GM19372 (cell line): ENCODE data around the gene PER2.

Experiments used
- ATAC-seq: cut with Tn5 transposase; IDR thresholded peaks from one replicate; pipeline ENCODE4 v1.9.1; 2021; ENCODE audit warnings: mild to moderate bottlenecking, low read depth, moderate library complexity; ENCODE audit not compliant: unreplicated experiment

PER2 gene

DNA sequence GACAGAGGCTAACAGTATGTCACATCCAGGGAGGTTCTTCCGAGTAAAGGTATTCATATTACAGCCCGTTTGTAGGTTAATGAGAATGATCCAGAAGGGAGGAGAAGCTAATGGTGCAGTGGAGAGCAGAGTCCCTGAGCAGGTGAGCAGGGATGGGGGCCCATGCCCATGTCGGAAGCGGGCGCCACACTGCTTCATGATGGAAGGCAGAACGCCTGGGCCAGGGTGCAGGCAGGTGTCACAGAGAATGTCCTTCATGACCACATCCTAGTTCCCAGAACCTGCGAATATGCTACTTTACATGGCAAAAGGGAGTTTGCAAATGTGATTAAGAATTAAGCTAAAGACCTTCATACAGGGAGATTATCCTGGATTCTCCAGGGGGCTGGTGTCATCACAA is 52.6 kb downstream of the PER2 start:
- ATAC-seq: no peak

DNA sequence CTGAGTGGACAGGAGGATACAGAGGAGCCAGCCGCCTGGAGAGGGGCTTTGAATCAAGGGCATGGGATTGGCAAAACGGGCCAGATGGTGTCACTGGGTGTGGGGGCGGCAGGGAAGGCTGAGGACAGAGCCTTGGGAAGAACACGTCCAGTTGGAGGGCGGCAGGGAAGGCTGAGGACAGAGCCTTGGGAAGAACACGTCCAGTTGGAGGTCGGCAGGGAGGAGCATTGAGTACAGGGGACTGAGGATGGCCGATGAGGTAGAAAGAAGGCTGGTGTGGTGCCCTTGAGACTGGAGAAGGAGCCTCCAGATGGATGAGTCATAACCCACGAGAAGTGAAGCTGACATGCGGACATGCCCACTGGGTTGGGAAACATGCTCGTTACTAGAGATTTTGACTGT is 53.1 kb downstream of the PER2 start:
- ATAC-seq: no peak

DNA sequence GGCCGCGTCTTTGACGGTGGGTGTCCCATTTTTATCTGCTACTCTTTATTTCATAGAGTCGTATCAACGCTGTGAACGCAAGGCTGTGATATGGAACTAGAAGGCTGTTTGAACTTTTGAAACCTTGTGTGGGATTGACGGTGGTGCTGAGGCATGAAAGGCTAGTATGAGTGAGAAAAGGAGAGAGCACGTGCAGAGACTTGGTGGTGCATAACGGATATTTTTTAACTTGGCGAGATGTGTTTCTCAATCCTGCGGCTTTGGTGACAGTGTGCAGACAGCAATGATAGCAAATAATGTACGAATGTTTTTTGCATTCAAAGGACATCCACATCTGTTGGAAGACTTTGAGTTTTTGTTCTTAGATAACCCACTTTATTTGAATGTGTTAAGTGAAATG is 54.8 kb downstream of the PER2 start:
- ATAC-seq: no peak

DNA sequence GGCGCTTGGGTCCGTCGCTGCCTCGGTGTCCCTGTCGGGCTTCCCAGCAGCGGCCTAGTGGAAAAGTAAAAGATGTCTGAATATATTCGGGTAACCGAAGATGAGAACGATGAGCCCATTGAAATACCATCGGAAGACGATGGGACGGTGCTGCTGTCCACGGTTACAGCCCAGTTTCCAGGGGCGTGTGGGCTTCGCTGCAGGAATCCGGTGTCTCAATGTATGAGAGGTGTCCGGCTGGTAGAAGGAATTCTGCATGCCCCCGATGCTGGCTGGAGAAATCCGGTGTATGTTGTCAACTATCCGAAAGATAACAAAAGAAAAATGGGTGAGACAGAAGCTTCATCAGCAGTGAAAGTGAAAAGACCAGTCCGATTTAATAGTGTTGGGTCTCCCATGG is 56.6 kb downstream of the PER2 start:
- ATAC-seq: no peak

DNA sequence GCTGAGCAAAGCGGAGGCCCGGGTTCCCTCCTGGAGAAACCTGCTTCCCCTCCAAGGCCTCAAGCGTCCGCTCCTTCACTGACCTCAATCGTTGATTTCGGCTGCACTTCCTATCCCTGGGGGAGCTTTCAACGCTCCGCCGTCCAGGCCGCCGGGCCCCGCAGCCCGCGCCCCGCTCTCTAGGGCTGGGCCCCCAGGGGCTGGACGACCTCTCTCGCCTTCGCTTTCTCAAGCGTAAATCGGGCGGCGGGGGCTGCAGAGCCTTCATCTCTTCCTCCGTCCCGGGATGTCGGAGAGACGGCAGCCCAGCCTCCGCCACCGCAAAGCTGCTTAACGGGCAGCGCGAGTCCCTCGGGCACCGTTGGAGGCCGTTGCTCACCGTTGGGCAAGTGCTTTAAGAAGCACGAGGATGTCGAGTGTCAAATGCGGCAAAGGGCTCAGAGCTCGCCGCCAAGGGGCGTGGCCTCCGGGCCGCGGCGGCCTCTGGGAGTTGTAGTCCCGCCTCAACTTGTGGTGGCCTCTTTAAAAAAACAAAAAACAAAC is 57.1 kb downstream of the PER2 start:
- peak; percentile 74 for ATAC-seq

DNA sequence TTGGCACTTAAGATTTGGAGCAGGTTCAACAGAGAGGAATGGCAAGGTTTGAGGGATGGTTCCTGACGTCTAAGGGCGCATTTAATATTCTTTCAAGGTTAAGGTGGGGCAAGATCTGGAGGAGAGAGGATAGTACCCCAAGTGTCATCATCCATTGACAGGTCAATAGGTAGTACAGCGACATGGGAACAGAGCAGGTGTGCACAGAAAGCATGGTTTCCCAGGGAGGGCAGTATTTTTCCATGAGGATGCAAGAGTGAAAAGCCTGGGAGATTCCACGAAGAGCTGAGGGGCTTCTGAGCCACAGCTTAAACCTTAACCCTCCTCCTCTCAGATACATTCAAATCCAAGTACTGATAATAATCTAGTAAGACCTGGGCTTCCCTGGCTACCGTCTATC is 57.7 kb downstream of the PER2 start:
- ATAC-seq: no peak

DNA sequence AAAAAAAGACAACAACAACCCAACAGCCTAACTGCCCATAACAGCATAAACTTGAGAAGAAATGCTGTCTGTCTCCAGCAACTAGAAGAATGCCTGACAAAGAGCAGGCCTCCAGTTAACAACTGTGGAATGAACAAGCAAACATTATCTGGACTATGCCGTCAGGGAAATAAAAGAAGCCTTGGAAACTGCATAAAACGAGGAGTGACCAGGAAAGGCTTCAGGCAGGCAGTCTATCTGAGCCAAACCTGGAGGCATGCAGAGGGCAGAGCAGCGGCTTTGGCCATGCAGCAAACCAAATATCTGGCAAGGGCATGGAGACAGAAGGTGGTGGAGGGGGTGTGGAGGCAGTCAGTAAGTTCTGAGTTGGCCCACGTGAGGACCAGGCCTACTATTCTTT is 59.7 kb downstream of the PER2 start:
- ATAC-seq: no peak

DNA sequence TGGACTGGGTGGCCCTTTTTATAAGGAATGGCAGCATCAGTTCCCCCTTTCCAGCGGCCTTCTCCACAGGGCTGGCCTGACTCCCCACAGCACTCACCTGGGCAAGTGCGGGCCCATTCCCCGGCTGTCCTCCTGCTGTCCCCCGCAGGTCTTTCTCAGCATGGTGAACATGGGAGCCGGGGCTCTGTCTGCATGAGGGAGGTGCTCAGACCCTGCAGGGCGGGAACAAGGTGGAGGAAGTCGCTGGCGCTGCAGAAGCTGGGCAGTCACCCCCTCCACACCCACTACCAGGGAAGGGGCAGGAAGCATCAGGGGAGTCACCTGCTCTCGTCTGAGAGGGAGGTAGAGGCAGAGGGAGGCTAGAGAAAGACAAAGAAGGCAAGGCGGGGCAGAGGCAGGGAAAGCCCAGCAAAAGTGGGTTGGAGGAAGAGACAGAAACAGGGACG is 60.8 kb downstream of the PER2 start:
- no peak for ATAC-seq

DNA sequence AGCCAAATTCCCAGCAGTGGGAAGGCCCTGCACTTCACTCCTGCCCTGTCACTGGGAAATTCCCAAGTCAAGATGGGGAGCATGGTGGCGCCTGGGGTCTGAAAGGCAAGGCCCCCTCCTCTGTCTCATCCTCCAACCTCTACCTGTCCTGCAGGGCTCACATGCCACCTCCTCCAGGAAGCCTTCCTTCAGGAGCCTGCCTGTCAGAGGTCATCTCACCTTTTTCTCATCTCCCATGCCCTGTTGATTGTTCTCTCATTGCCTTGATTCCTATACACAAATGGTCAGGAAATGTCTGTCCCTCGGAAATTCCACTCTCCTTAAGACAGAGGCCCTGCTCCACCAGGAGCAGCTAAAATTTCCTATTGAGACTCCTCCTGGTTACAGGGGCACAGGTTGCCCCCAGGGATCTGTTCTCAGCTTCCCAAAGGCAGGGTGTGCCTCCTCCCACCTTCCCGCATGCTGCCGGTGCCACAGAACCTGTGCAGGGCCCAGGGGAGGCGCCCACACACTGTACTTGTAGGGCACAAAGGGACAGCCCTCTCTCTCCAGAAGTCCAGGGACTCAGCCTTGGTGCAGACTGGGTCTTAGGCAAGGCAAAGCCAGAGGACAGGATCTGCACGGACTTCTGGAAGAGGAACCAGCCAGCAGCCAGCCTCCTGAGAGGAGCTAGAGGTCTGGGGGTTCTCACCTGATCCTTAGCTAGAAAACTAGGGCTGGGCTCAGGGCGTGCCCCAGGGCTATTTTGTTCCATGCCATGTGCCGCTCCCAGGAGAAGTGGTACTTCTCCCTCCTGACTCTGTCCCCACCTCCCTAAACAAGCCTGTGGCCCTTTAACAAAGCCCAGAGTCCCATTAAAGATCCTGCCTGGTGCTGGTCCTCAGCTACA is 61.5 kb downstream of the PER2 start:
- no peak for ATAC-seq

DNA sequence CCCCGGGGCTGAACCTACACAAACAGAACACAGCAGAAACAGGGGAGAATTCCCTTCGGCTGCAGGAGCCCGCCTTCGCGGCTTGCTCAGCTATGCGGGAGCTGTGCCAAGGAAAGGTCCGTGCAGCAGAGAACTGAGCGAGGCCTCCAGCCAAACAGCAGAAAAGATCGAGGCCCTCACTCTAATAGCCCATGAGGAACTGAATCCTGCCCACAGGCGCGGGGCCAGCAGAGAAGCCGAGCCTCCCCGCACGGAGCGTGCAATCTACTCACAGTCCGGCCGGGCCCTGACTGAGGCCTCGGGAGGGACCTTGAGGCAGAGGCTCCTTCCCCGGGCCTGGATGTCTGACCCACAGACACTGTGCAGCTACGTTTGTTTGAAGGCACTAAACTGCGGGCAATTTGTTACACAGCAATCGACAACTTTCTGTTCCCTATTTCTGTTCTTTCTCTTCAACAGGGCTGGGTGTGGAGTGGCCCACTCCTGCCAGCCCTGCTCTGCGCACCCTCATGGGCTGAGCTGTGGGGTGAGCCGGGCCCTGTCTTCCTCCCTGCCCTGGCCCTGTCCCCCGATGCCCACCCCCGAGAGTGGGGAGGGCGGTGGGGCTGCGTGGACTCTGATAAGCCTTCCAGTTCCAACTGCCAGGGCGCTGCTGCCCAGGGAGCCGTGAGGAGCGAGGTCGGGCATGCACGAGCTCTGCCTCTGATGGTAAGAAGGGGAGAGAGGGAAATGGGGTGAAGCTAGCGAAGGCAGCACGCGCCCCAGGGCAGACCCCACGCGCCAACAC is 62.3 kb downstream of the PER2 start:
- ATAC-seq: no peak

DNA sequence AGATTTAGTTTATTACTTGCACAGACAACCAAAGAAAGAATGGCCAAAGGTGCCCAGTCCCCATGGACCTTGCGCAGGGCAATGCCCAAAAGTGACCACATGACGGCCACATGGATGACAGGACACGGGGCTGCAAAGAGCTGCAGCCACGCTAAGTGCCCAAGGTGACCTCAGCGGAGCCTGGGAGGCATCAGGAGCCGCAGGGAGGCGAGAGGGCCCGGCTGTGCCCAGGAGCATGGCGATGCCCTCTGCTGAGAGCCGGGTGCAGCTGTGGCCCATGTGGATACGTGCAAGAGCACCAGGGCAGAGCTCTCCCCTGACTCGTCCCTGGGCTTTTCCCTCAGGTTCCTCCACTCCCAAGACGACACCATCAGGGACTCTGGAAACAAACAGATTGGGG is 63.3 kb downstream of the PER2 start:
- ATAC-seq: no peak

DNA sequence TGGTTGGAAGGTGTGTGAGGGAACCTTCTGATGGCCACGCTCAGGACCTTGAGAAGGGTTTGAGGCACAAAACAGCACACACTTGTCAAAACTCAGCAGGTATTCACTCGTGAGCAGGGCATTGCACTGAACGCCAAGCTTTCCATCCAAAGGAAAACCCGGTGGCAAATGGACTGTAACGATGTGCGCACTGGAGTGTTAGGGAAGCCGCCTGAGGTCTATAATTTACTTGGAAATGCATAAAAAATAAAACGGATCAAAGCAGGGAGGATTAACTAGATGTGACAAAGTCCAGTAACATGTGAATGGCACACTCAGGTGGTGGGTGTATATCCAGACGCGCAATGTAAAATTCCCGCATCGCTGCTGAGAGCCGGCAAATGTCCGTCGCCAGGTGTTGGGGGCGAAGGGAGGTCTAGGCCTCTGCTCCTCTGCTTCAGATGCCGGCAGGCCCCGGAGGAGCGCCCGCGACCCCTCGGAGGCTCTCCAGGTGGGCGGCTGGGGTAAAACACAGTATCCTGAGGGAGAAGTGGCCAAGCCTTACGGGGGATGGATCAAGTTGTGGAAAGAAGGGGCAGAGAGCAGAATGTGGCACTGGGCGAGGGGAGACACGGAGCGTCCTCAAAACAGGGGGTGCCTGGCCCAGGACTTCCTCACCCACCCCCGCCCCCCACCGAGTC is 63.9 kb downstream of the PER2 start:
- no peak for ATAC-seq

DNA sequence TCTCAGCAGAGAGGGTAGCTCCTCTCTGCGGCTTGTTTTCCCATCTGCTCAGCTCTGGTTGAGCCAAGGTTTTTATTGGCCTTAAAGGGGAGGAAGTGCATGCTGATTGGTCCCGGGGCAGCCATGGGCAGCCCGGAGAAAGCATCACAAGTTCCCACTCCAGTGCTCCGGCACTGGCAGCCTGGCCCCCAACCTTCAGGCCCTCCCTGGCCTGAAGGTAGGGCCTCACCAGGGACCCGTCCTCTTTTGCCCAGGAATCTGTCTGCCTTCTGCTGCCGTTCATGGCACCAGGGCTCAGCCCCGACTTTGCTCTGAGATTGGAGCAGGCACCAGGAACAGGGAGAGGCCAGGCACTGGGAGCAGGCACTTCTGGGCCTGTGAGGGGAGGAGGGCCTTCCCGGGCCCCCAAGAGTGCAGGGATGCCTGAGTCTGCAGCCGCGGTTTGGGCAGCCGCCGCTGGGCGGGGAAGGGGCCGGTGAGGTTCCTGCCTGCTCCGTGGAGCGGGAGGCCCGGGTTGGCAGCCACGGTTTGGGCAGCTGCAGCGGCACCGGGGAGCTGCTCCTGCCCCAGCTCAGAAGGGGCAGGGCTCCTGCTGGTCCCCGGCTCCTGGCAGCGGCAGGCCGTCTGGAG is 67.4 kb downstream of the PER2 start:
- no peak for ATAC-seq

DNA sequence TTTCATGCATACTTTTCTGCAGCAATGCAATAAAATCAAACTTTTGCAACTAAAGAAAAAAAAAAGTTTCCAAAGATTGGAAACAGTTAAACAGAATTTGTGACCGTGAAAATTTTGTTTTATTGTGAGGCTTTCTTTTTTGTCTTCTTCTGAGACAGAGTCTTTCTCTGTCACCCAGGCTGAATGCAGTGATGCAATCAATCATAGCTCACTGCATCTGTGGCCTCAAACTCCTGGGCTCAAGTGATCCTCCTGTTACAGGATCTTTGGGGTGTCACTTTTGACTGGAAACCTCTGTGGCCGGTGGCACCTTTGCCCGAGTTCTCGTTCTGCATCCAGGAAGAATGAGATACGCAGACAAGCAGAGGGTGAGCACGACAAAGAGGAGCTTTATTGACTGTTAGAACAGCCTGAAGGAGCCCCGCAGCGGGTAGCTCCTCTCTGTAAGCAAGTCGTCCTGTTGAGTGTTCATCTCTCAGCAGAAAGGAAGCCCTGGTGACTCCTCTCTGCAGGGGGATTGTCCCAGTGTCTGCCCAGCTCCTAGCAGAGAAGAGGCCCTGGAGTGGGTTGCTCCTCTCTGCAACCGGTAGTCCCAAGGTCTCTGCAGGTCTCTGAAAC is 68.0 kb downstream of the PER2 start:
- no peak for ATAC-seq

DNA sequence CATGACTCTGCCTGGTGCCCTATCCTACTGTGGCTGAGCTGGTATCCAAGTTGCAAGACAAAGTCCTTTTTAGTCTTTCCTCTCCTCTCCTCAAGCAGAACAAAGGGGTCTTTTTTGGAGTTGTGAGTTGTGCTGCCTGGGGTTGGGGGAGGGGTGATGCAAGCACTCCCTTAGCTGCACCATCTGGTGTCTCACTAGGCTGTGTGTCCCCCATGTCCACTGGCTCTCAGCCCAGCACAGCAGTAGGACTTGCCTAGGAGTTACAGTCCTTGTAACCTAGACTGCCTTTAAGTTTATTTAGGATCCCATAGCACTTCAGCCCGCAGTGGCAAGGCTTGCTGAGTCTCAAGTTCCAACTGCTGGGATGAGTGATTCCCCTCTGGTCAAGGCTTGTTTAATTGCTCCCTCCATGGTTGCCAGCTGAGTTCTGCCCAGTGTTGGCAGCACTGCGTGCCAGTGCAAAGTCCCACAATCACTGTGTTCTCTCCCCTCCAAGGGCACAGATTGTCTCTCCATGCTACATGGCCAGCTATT is 71.7 kb downstream of the PER2 start:
- ATAC-seq: no peak

DNA sequence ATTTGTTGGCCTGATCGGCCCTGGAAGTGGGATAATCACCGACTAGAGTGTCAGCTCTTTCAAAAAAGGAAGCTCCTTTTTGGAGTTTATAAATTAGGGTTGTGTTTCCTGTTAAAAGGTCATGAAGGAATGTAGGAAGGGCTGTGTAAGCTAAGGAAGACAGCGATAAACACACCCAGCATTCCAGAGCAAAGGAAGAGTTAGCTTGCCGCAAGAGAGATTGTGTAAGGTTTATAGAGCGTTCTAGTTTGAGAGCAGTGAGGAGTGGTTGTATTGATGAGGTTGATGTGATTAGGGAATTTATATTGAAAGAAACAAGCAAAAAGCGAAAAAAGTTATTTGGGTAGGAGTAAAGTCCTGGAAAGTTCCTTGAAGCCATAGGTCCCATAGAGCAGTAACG is 81.4 kb downstream of the PER2 start:
- no peak for ATAC-seq

DNA sequence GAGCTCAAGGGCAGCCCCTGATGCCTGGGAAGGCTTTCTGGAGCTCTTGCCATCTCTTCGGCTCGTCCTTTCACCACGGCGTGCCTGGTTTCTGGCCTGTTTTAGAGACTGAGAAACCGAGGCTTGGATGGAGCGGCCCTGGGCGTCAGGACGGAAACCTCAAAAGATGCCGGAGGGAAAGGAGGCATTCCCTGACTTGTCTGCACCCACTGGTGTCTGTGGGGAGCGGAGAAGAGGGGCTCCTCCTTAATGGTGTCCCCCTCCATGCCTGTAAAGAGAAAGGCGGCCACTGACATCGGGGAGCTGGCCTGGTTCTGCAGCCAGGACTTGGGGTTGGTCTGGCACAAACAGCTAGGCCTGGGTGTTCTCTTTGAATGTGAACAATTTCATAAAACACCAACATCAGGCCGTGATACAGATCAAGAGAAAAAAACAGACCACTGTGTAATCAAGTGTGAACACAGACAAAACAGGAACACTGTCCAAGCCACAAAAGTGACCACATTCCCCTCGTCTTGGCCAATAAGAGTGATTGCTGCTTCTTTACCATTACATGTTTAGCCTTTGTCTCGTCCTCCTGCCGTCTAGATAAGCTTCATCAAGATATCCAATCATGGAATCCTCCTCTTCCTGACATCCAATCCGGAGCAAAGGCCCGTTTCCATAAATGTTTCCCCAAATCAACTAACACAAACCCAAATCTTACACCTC is 84.3 kb downstream of the PER2 start:
- peak; percentile 8 for ATAC-seq

DNA sequence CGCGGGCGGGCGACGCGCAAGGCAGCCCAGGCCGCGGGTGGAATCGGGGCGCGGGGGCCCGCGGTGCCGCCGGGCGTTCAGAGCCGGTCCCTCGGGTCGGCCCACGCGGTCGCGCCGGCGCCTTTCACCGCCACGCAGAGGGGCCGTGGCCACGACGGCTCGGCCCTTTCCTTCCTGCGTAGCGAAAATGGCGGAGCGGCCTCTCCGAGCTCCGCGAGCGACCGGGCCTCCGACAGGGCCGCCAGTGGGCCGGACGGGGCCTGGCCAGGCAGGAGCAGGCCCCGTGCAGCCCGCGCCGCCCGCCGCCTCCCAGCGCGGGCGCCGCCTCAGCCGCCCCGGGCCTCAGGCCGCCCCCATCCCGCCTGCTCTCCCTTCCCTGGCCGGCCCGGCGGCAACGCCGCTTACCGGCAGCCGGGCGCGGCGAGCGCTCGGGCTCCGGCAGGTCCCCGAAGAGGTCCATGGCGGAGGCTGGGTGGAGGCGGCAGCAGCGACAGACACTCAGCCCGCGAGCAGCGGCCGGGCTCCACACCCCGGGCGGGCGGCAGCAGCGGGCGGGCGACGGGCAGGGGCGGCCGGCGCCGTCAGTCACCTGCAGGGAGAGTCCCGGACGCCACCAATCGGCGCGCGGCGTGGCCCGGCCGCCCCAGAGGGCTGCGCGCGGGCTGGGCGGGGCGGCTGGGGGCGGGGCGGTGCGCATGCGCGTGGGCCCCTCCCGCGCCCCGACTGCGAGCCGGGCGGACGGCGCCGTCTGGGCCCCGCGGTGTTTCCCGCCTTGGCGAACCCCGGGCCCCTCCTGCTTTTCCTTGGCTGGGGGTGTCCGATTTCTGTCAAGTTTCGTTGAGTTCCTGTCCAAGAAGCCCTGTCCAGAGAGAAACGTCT is 85.1 kb downstream of the PER2 start, which contains the start of gene ILKAP:
Gene ILKAP, minus strand, starts transcription at position 602 of the 879 bp plus-strand sequence. Its CDS starts 142 bp downstream, at position 460.
- ATAC-seq: peak; percentile 94
